Vagina (tissue), 2 donors: ENCODE data around the gene KRT4. TPM values are rescaled to one million over a fixed set of nuclear protein-coding genes. Genes with fewer than 3 reads are reported as not detected.

Experiments used
- DNase-seq, 2 donors: peaks; one replicate each; pipeline ENCODE4 v3.0.0-alpha.2; 2017; ENCODE audit errors: extremely low spot score in 2 of 2
- H3K27ac ChIP-seq: fragments of 200-600 bp; sonication (generic); one replicate; pipeline ENCODE4 v1.5.1; 2019
- H3K27me3 ChIP-seq: fragments of 200-600 bp; sonication (generic); one replicate; pipeline ENCODE4 v1.5.1; 2019
- H3K36me3 ChIP-seq, 2 donors: fragments of 200-600 bp; sonication (generic); one replicate each; pipeline ENCODE4 v1.5.1; 2017 to 2019
- H3K4me1 ChIP-seq: fragments of 200-600 bp; sonication (generic); one replicate; pipeline ENCODE4 v1.5.1; 2019
- H3K4me3 ChIP-seq, 2 donors: fragments of 200-600 bp; sonication (generic); 1 replicate in 1 of 2; 2 replicates in 1 of 2; pipeline ENCODE4 v1.5.1; 2016 to 2019
- H3K9me3 ChIP-seq: fragments of 200-600 bp; sonication (generic); one replicate; pipeline ENCODE4 v1.5.1; 2019
- CTCF ChIP-seq, 3 experiments: fragments of 450-650 bp in 2 of 3; fragments of 200-600 bp in 1 of 3; sonication (generic) in 1 of 3; IDR thresholded peaks; one replicate each; pipeline ENCODE4 v1.5.1; 2017 to 2019; ENCODE audit warnings: antibody characterized with exemption in 3 of 3, mild to moderate bottlenecking in 2 of 3, moderate library complexity in 2 of 3
- POLR2A ChIP-seq, 2 donors: fragments of 450-650 bp; IDR thresholded peaks; one replicate each; pipeline ENCODE4 v1.6.1; 2017; ENCODE audit warnings: antibody characterized with exemption in 2 of 2, mild to moderate bottlenecking in 2 of 2, moderate library complexity in 2 of 2
- POLR2AphosphoS5 ChIP-seq, 2 donors: sonication (generic); formaldehyde crosslinking; IDR thresholded peaks; one replicate each; pipeline ENCODE4 v1.9.0; 2017; ENCODE audit warnings: antibody characterized with exemption in 2 of 2, mild to moderate bottlenecking in 2 of 2, low read depth in 1 of 2; ENCODE audit not compliant: insufficient read depth in 1 of 2
- intact Hi-C: fragments of 100-400 bp; cut with DNase I; formaldehyde crosslinking; loops from one replicate; pipeline ENCODE4 v1.15.1; 2023
- total RNA-seq: library from RNA; depleted of rRNA; stranded (reverse); fragments of >200 nt; gene quantifications from one replicate; pipeline ENCODE4 v1.2.3, GENCODE V29; 2016

The KRT4 gene
- total RNA-seq, 1 donor from 2014 or later, result 354 TPM

- TF ChIP-seq CTCF (IDR thresholded peaks at IDR 0.05) (no peak), POLR2AphosphoS5 (IDR thresholded peaks at IDR 0.05; ENCODE audit: insufficient read depth in 1 of 2, low read depth in 1 of 2) (no peak), POLR2A (IDR thresholded peaks at IDR 0.05) (no peak)
- no peak for DNase-seq
- Histone ChIP-seq H3K4me1 (no peaks in the 10 kb centered on the region), H3K36me3 (no peaks in the 10 kb centered on the region), H3K27ac (peak within 1 kb of the TSS; percentile 10), H3K27me3 (no peaks in the 10 kb centered on the region), H3K4me3 (peak within 1 kb of the TSS in 1 of 2 donors; percentile 3), H3K9me3 (no peaks in the 10 kb centered on the region)
- intact Hi-C loops, result no loop called here
These were observed 34.8 kb upstream of the KRT4 start, which contains the start of gene KRT78 for GRCh38 chr12:52848661-52849255. Gene KRT78 (minus strand): TSS chr12:52848994. CDS start chr12:52848930, 64 bp downstream.

GRCh38 chr12:52847335-52848102 lies 33.6 kb upstream of the KRT4 start:
- Histone ChIP-seq H3K36me3 (no peaks in the 10 kb centered on the region), H3K27me3 (no peaks in the 10 kb centered on the region), H3K4me1 (no peaks in the 10 kb centered on the region), H3K4me3 (peak overlapping the region in 1 of 2 donors; percentile 3), H3K9me3 (no peaks in the 10 kb centered on the region), H3K27ac (peak overlapping the region; percentile 10)
- DNase-seq, result no peak
- intact Hi-C loops, result no loop called here
- TF ChIP-seq POLR2AphosphoS5 (IDR thresholded peaks at IDR 0.05; ENCODE audit: insufficient read depth in 1 of 2, low read depth in 1 of 2) (no peak), CTCF (IDR thresholded peaks at IDR 0.05) (no peak), POLR2A (IDR thresholded peaks at IDR 0.05) (no peak)

- H3K27me3 ChIP-seq, result no peaks in the 10 kb centered on the region
- no peak for DNase-seq
- H3K36me3 ChIP-seq, result no peaks in the 10 kb centered on the region
- no peak overlapping the region for H3K4me3 ChIP-seq
- TF ChIP-seq POLR2AphosphoS5 (IDR thresholded peaks at IDR 0.05; ENCODE audit: insufficient read depth in 1 of 2, low read depth in 1 of 2) (no peak), POLR2A (IDR thresholded peaks at IDR 0.05) (no peak), CTCF (IDR thresholded peaks at IDR 0.05) (no peak)
- H3K4me1 ChIP-seq, result no peaks in the 10 kb centered on the region
- H3K9me3 ChIP-seq, result no peaks in the 10 kb centered on the region
- H3K27ac ChIP-seq, result no peak overlapping the region
- intact Hi-C loops, result no loop called here
These were observed 32.5 kb upstream of the KRT4 start for GRCh38 chr12:52846356-52846970.

- no peaks in the 10 kb centered on the region for H3K36me3 ChIP-seq
- intact Hi-C loops, result no loop called here
- no peaks in the 10 kb centered on the region for H3K27me3 ChIP-seq
- H3K9me3 ChIP-seq, result no peaks in the 10 kb centered on the region
- H3K4me3 ChIP-seq, result no peak overlapping the region
- no peak for TF ChIP-seq POLR2A (IDR thresholded peaks at IDR 0.05)
- TF ChIP-seq POLR2AphosphoS5 (IDR thresholded peaks at IDR 0.05; ENCODE audit: insufficient read depth in 1 of 2, low read depth in 1 of 2), result no peak
- TF ChIP-seq CTCF (IDR thresholded peaks at IDR 0.05), result no peak
- no peak overlapping the region for H3K27ac ChIP-seq
- DNase-seq, result no peak
- H3K4me1 ChIP-seq, result no peaks in the 10 kb centered on the region
These were observed 32.0 kb upstream of the KRT4 start for GRCh38 chr12:52845946-52846345.
